IPS-15b (cell line): ENCODE measurements around the gene ATRNL1.
"Not testable (repeated sequence)": the region's sequence is repeated elsewhere in the genome, so short reads cannot be mapped to it uniquely, and the experiment has no call there.

Experiments used
- H3K27me3 ChIP-seq: one replicate; pipeline ENCODE4 v1.6.1; 2013; ENCODE audit warnings: low read length; ENCODE audit not compliant: control insufficient read depth, insufficient read depth
- H3K36me3 ChIP-seq: one replicate; pipeline ENCODE4 v1.6.1; 2013; ENCODE audit warnings: low read length; ENCODE audit not compliant: control insufficient read depth, insufficient read depth
- H3K4me1 ChIP-seq: one replicate; pipeline ENCODE4 v1.6.1; 2013; ENCODE audit warnings: mild to moderate bottlenecking, low read length; ENCODE audit not compliant: control insufficient read depth, insufficient read depth
- H3K4me3 ChIP-seq: one replicate; pipeline ENCODE4 v1.5.1; 2013; ENCODE audit warnings: low read depth, low read length
- H3K9ac ChIP-seq: one replicate; pipeline ENCODE4 v1.6.1; 2013; ENCODE audit warnings: low read depth, mild to moderate bottlenecking, low read length
- H3K9me3 ChIP-seq: one replicate; pipeline ENCODE4 v1.6.1; 2013; ENCODE audit warnings: mild to moderate bottlenecking, low read length; ENCODE audit not compliant: control insufficient read depth, insufficient read depth

The ATRNL1 gene

GRCh38 chr10:115774721-115775120, 681.6 kb downstream of the ATRNL1 start:
- Histone ChIP-seq H3K9ac (no peak overlapping the region), H3K4me1 (no peaks in the 10 kb centered on the region), H3K36me3 (no peaks in the 10 kb centered on the region), H3K27me3 (no peaks in the 10 kb centered on the region), H3K9me3 (no peaks in the 10 kb centered on the region), H3K4me3 (no peak overlapping the region)

DNA sequence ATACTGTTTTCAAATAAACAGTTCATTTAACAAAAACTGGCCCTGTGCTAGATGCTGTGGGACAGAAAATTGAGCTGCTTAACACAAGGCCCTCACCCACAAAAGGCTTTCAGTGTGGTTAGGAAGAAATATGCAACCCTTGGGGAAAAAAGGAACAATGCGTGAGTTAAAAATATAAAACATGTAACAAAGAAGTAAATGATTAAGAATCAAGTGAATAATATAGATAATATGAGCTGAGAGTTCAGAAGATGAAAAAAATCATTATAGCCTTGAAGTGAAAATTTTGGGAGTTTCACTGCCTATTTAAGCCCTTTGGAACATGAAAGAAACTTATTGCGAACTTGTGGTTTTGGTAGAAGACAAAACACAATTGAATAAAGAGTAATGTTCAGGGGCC, 684.5 kb downstream of the ATRNL1 start:
- H3K36me3 ChIP-seq, result no peaks in the 10 kb centered on the region
- no peaks in the 10 kb centered on the region for H3K9me3 ChIP-seq
- H3K27me3 ChIP-seq, result no peaks in the 10 kb centered on the region
- H3K9ac ChIP-seq, result no peak overlapping the region
- H3K4me3 ChIP-seq, result no peak overlapping the region
- no peaks in the 10 kb centered on the region for H3K4me1 ChIP-seq

GRCh38 chr10:115790220-115790619, 697.1 kb downstream of the ATRNL1 start:
- Histone ChIP-seq H3K4me3 (no peak overlapping the region), H3K9ac (no peak overlapping the region), H3K36me3 (no peaks in the 10 kb centered on the region), H3K9me3 (no peaks in the 10 kb centered on the region), H3K27me3 (no peaks in the 10 kb centered on the region), H3K4me1 (peaks cover 8% of the 10 kb centered on the region)

DNA sequence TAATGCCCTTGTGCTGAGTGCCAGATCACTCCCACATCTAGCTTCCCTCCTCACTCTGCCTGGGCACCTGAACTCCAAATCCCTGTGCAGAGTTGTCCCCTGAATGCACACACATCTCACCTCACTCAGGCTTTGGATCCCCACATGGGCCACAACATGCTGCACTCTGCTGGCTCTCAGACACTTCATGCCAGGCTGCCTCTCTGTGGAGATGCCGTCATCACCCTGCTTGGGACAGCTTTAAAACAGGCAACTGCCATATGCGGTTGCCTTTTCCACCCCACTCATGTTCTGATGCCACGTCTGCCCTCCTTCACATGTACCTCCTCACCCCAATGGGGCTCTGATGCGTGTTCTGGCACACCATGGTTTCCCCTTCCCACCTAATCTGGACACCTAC, 702.8 kb downstream of the ATRNL1 start:
- H3K9me3 ChIP-seq, result no peaks in the 10 kb centered on the region
- no peak overlapping the region for H3K4me3 ChIP-seq
- H3K36me3 ChIP-seq, result no peaks in the 10 kb centered on the region
- H3K4me1 ChIP-seq, result peaks cover 4% of the 10 kb centered on the region
- H3K27me3 ChIP-seq, result no peaks in the 10 kb centered on the region
- H3K9ac ChIP-seq, result no peak overlapping the region

DNA sequence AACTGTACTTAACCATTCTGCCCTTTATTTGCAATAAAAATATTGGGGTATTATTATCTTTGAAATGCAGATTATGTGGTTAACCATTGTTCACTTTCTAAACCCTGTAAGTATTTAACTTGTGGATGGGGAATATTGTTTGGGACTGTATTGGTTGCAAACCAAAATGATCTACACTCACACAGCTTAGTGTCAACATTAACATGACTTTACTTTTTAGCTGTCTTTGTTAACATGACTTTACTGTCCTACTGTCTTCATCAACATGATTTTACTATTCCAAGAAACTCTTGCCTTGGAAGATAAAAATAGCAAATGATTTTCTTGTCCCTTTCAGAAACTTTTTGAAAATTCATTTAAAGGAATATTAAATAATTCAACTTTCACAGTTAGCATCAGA, 708.3 kb downstream of the ATRNL1 start:
- Histone ChIP-seq H3K4me1 (peaks cover 17% of the 10 kb centered on the region), H3K9ac (no peak overlapping the region), H3K36me3 (no peaks in the 10 kb centered on the region), H3K27me3 (no peaks in the 10 kb centered on the region), H3K9me3 (no peaks in the 10 kb centered on the region), H3K4me3 (no peak overlapping the region)

- peaks cover 17% of the 10 kb centered on the region for H3K4me1 ChIP-seq
- no peak overlapping the region for H3K4me3 ChIP-seq
- no peaks in the 10 kb centered on the region for H3K27me3 ChIP-seq
- no peaks in the 10 kb centered on the region for H3K9me3 ChIP-seq
- no peak overlapping the region for H3K9ac ChIP-seq
- no peaks in the 10 kb centered on the region for H3K36me3 ChIP-seq
Observed at GRCh38 chr10:115801992-115802391, 708.8 kb downstream of the ATRNL1 start.

DNA sequence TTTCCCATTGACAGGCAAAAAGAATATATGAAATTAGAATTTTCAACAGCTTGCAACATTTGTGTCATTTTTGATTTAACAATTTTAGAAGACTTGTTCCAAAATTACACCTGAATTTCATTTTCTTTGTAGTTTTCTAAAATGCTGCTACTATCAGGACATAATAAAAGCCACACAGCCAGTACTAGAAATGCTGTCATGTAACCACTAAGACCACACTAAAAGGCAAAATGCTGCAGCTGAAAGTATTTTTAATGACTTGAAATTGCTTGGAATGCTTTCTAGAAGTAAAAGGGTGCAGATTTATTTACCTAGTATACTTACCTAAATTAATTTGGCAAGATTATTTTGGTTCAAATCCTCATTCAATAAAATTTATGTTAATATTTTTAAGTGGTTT, 709.7 kb downstream of the ATRNL1 start:
- H3K9ac ChIP-seq, result no peak overlapping the region
- H3K27me3 ChIP-seq, result no peaks in the 10 kb centered on the region
- no peak overlapping the region for H3K4me3 ChIP-seq
- no peaks in the 10 kb centered on the region for H3K9me3 ChIP-seq
- H3K4me1 ChIP-seq, result peaks cover 17% of the 10 kb centered on the region
- H3K36me3 ChIP-seq, result no peaks in the 10 kb centered on the region

DNA sequence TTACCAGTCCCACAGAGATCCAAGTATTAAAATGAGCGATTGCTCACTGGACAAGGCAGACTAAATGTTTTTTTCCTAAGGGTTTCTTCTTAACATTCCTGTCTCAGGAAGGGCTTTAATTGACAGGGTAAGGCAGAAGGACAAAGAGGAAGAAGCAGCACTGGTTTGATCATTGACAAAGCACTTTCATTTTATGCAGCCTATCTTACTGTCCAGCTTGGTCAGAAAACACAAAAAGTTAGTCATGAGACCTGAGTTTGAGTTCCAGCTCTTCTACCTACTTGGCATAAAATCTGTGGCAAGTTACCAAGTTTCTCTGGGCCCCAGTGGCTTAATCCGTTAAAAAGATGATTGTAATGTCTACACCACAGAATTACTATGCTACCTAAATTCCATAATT, 721.4 kb downstream of the ATRNL1 start:
- Histone ChIP-seq H3K9ac (no peak overlapping the region), H3K4me1 (no peaks in the 10 kb centered on the region), H3K4me3 (no peak overlapping the region), H3K27me3 (no peaks in the 10 kb centered on the region), H3K9me3 (no peaks in the 10 kb centered on the region), H3K36me3 (no peaks in the 10 kb centered on the region)

DNA sequence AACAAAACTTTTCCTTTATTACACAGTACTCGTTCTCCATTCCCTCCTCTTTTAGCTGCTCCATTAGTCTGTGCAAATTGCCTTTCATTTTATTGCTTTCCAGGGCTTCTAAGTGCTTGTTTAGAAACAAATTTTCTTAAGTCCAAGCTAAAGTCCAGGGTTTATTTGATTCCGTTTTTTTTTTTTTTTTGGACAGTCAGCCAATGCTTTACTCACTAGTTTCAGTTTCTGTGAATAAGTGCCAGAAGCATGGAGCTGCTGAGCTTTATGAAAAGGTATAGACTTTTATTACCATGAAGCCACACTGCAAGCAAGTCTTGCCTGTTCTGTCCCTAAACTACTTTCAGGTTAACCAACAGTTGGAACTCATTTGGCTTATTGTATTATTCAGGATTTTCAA, 724.8 kb downstream of the ATRNL1 start:
- H3K9me3 ChIP-seq, result no peaks in the 10 kb centered on the region
- H3K36me3 ChIP-seq, result no peaks in the 10 kb centered on the region
- no peaks in the 10 kb centered on the region for H3K27me3 ChIP-seq
- H3K9ac ChIP-seq, result no peak overlapping the region
- H3K4me3 ChIP-seq, result no peak overlapping the region
- H3K4me1 ChIP-seq, result no peaks in the 10 kb centered on the region

DNA sequence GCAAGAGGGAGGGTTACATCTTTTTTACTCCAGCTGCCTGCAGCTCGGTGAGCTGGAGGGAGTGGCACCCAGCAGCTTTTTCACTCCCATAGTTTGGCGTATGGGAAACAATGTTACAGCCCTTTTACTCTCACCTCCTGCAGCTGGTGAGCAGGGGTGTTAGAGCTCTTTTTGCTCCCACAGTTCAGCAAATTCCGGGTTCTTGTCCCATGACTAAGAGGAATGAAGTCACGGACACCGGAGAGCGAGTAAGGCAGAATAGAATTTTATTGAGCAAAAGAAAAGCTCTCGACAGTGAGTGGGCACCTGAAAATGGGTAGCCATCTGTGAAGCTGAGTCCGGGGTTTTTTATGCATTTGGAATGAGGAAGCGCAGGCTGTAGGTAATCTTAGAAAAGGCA, 733.2 kb downstream of the ATRNL1 start:
- Histone ChIP-seq H3K9ac (no peak overlapping the region), H3K4me3 (no peak overlapping the region), H3K27me3 (no peaks in the 10 kb centered on the region), H3K36me3 (no peaks in the 10 kb centered on the region), H3K9me3 (no peaks in the 10 kb centered on the region), H3K4me1 (no peaks in the 10 kb centered on the region)

- Histone ChIP-seq H3K9me3 (no peaks in the 10 kb centered on the region), H3K27me3 (no peaks in the 10 kb centered on the region), H3K36me3 (no peaks in the 10 kb centered on the region), H3K4me3 (no peak overlapping the region), H3K4me1 (no peaks in the 10 kb centered on the region), H3K9ac (no peak overlapping the region)
Observed at GRCh38 chr10:115827231-115828009, 734.3 kb downstream of the ATRNL1 start.

DNA sequence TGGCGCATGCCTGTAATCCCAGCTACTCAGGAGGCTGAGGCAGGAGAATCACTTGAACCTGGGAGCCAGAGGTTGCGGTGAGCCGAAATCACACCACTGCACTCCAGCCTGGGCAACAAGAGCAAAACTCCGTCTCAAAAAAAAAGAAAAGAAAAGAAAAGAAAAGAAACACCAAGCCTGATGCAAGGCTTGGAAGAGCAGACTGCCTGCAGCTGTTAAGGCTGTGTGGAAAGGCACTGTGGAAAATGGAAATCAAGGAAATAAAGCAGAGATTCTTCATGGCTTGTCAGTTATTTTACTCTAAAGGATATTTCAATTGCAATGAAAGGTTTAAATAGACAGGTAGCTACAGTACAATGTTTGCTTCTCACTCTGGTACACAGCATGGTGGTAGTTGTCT, 735.0 kb downstream of the ATRNL1 start:
- not testable (repeated sequence) for H3K27me3 ChIP-seq, H3K4me3 ChIP-seq, H3K4me1 ChIP-seq, H3K9ac ChIP-seq, H3K36me3 ChIP-seq, H3K9me3 ChIP-seq
